Measurements from ENCODE around the gene ZNF385C.
"Not testable (repeated sequence)": the region's sequence is repeated elsewhere in the genome, so short reads cannot be mapped to it uniquely, and the experiment has no call there.

ZNF385C gene

GRCh38 chr17:42025191-42025579 lies 73.1 kb downstream of the ZNF385C start:
- in situ Hi-C loops (cut with MboI; ENCODE audit: low sequenced_read_pairs) = no loop called here

- in situ Hi-C loops (cut with MboI; ENCODE audit: low sequenced_read_pairs) = no loop called here
These were observed 74.5 kb downstream of the ZNF385C start for GRCh38 chr17:42023524-42024349.

GRCh38 chr17:42020845-42021244 lies 77.4 kb downstream of the ZNF385C start:
- in situ Hi-C loops (cut with MboI; ENCODE audit: low sequenced_read_pairs) = not testable (repeated sequence)

GRCh38 chr17:42019509-42020404 lies 78.5 kb downstream of the ZNF385C start, which contains the start of gene NKIRAS2:
Gene NKIRAS2, plus strand, starts transcription at chr17:42020090. Its CDS starts 1,488 bp downstream, at chr17:42021578.
- in situ Hi-C loops (cut with MboI; ENCODE audit: low sequenced_read_pairs) = no loop called here

- in situ Hi-C loops (cut with MboI; ENCODE audit: low sequenced_read_pairs) = no loop called here
These were observed 79.3 kb downstream of the ZNF385C start for GRCh38 chr17:42018988-42019387.

- in situ Hi-C loops (cut with MboI; ENCODE audit: low sequenced_read_pairs) = no loop called here
These were observed 79.9 kb downstream of the ZNF385C start for GRCh38 chr17:42018339-42018738.

- in situ Hi-C loops (cut with MboI; ENCODE audit: low sequenced_read_pairs) = no loop called here
These were observed 80.4 kb downstream of the ZNF385C start for GRCh38 chr17:42017866-42018200.

GRCh38 chr17:42016941-42017865 lies 81.1 kb downstream of the ZNF385C start, which contains the start of gene DNAJC7:
Gene DNAJC7, minus strand, starts transcription at chr17:42017439. Its CDS starts 23 bp downstream, at chr17:42017416.
- in situ Hi-C loops (cut with MboI; ENCODE audit: low sequenced_read_pairs) = no loop called here

GRCh38 chr17:42016411-42016831 lies 81.9 kb downstream of the ZNF385C start:
- in situ Hi-C loops (cut with MboI; ENCODE audit: low sequenced_read_pairs) = no loop called here

GRCh38 chr17:42013740-42014139 lies 84.5 kb downstream of the ZNF385C start:
- in situ Hi-C loops (cut with MboI; ENCODE audit: low sequenced_read_pairs) = not testable (repeated sequence)

- in situ Hi-C loops (cut with MboI; ENCODE audit: low sequenced_read_pairs) = not testable (repeated sequence)
These were observed 85.9 kb downstream of the ZNF385C start for GRCh38 chr17:42012363-42012762.

GRCh38 chr17:42010898-42011516 lies 87.3 kb downstream of the ZNF385C start:
- in situ Hi-C loops (cut with MboI; ENCODE audit: low sequenced_read_pairs) = no loop called here

GRCh38 chr17:42010266-42010680 lies 88.0 kb downstream of the ZNF385C start:
- in situ Hi-C loops (cut with MboI; ENCODE audit: low sequenced_read_pairs) = not testable (repeated sequence)

GRCh38 chr17:42009170-42009569 lies 89.1 kb downstream of the ZNF385C start:
- in situ Hi-C loops (cut with MboI; ENCODE audit: low sequenced_read_pairs) = no loop called here

- in situ Hi-C loops (cut with MboI; ENCODE audit: low sequenced_read_pairs) = no loop called here
These were observed 93.1 kb downstream of the ZNF385C start for GRCh38 chr17:42005166-42005565.

GRCh38 chr17:42002792-42003301 lies 95.4 kb downstream of the ZNF385C start:
- in situ Hi-C loops (cut with MboI; ENCODE audit: low sequenced_read_pairs) = no loop called here

GRCh38 chr17:42002175-42002791 lies 96.0 kb downstream of the ZNF385C start:
- in situ Hi-C loops (cut with MboI; ENCODE audit: low sequenced_read_pairs) = no loop called here

- in situ Hi-C loops (cut with MboI; ENCODE audit: low sequenced_read_pairs) = no loop called here
These were observed 96.5 kb downstream of the ZNF385C start for GRCh38 chr17:42001729-42002128.

- in situ Hi-C loops (cut with MboI; ENCODE audit: low sequenced_read_pairs) = no loop called here
These were observed 97.7 kb downstream of the ZNF385C start for GRCh38 chr17:42000413-42001133.

Data from hTERT RPE-1 (cell line).